ENCODE results near the gene FANCC.

DNA sequence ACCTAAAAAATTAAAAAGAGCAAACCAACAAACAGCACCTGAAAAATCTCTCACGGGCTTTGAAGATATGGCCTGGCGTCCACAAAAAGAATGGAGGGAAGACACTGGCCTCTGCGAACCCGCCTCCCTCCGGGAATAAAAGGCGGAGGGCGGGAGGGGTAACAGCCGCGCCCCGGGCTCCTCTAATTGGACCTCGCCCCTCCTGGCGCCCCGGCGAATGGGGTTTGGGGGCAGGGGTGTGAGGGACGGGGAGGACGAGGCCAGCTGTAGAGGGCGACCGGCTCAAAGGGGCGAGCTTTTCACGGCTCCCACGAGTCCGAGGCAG lies 753 bp downstream of the FANCC start:
- TF ChIP-seq FOXK2 (IDR thresholded peaks at IDR 0.05) (no peak), TARDBP (IDR thresholded peaks at IDR 0.05) (no peak), HDGF (IDR thresholded peaks at IDR 0.05; ENCODE audit: borderline replicate concordance) (no peak), SP1 (IDR thresholded peaks at IDR 0.05) (no peak), ELF4 (IDR thresholded peaks at IDR 0.05) (no peak), ARNT (IDR thresholded peaks at IDR 0.05) (no peak), FOXM1 (IDR thresholded peaks at IDR 0.05; ENCODE audit: borderline replicate concordance) (no peak), FOXA1 (IDR thresholded peaks at IDR 0.05) (no peak), LEF1 (IDR thresholded peaks at IDR 0.05; ENCODE audit: borderline replicate concordance) (no peak), BHLHE40 (IDR thresholded peaks at IDR 0.05; ENCODE audit: borderline replicate concordance) (no peak), CTBP1 (IDR thresholded peaks at IDR 0.05; ENCODE audit: borderline replicate concordance) (no peak), SUZ12 (IDR thresholded peaks at IDR 0.05) (no peak), ZNF384 (IDR thresholded peaks at IDR 0.05) (no peak)
- TF ChIP-seq, protein P1, sequence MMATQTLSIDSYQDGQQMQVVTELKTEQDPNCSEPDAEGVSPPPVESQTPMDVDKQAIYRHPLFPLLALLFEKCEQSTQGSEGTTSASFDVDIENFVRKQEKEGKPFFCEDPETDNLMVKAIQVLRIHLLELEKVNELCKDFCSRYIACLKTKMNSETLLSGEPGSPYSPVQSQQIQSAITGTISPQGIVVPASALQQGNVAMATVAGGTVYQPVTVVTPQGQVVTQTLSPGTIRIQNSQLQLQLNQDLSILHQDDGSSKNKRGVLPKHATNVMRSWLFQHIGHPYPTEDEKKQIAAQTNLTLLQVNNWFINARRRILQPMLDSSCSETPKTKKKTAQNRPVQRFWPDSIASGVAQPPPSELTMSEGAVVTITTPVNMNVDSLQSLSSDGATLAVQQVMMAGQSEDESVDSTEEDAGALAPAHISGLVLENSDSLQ (IDR thresholded peaks at IDR 0.05): no peak

All from HEK293T (cell line).